Neural cell (in vitro differentiated cells): Measurements from ENCODE around the gene MYO3B.

ENCODE experiments used
- CTCF ChIP-seq: fragments of 450-650 bp; IDR thresholded peaks from 2 replicates; pipeline ENCODE4 v1.5.1; 2014; ENCODE audit warnings: antibody characterized with exemption, mild to moderate bottlenecking, moderate library complexity; ENCODE audit not compliant: poor library complexity, severe bottlenecking
- EP300 ChIP-seq: fragments of 450-650 bp; conservative IDR thresholded peaks from 2 replicates; pipeline ENCODE4 v1.6.1; 2014; ENCODE audit warnings: antibody characterized with exemption, mild to moderate bottlenecking, moderate library complexity; ENCODE audit not compliant: poor library complexity, severe bottlenecking
- EZH2 ChIP-seq: fragments of 200-600, 300-800 bp; shearing (Covaris generic), sonication (generic); IDR thresholded peaks from 2 replicates; pipeline ENCODE4 v1.6.1; 2014; ENCODE audit warnings: antibody characterized with exemption, low read length, borderline replicate concordance, mild to moderate bottlenecking; ENCODE audit not compliant: insufficient read depth, poor library complexity, severe bottlenecking
- POLR2AphosphoS5 ChIP-seq: IDR thresholded peaks from 2 replicates; pipeline ENCODE4 v1.6.1; 2012

- no peak for TF ChIP-seq EP300
- no peak for TF ChIP-seq POLR2AphosphoS5
- no peak for TF ChIP-seq CTCF
- no peak for TF ChIP-seq EZH2
Observed at GRCh38 chr2:170216428-170216827, 38.5 kb downstream of the MYO3B start.
